Sigmoid colon (tissue), 7 donors: ENCODE results near the gene KRTAP19-3. TPM values are rescaled to one million over a fixed set of nuclear protein-coding genes. Genes with fewer than 3 reads are reported as not detected.
"Not testable (repeated sequence)": the region's sequence is repeated elsewhere in the genome, so short reads cannot be mapped to it uniquely, and the experiment has no call there.

Experiments
- DNase-seq: peaks from one replicate; pipeline ENCODE4 v3.0.0-alpha.2; 2019
- H3K27ac ChIP-seq, 4 donors: fragments of 200-600 bp; sonication (generic); one replicate each; pipeline ENCODE4 v1.5.1; 2016 to 2019; ENCODE audit warnings: mild to moderate bottlenecking in 1 of 4
- H3K27me3 ChIP-seq, 3 donors: fragments of 200-600 bp; sonication (generic); one replicate each; pipeline ENCODE4 v1.5.1; 2019; ENCODE audit warnings: mild to moderate bottlenecking in 1 of 3
- H3K36me3 ChIP-seq, 4 donors: fragments of 200-600 bp; sonication (generic); one replicate each; pipeline ENCODE4 v1.5.1; 2016 to 2019
- H3K4me1 ChIP-seq, 4 donors: fragments of 200-600 bp; sonication (generic); one replicate each; pipeline ENCODE4 v1.5.1; 2017 to 2019
- H3K4me3 ChIP-seq, 4 donors: fragments of 200-600 bp; sonication (generic); one replicate each; pipeline ENCODE4 v1.5.1; 2017 to 2019; ENCODE audit warnings: mild to moderate bottlenecking in 2 of 4, moderate library complexity in 1 of 4
- H3K9me3 ChIP-seq, 4 donors: fragments of 200-600 bp in 3 of 4; sonication (generic) in 3 of 4; one replicate each; pipeline versions ENCODE4 v1.5.1 to v1.6.1; 2013 to 2019
- CTCF ChIP-seq, 4 experiments: fragments of 450-650 bp in 3 of 4; fragments of 200-600 bp in 1 of 4; IDR thresholded peaks; one replicate each; pipeline ENCODE4 v1.5.1; 2016 to 2019; ENCODE audit warnings: antibody characterized with exemption in 4 of 4, mild to moderate bottlenecking in 3 of 4, moderate library complexity in 2 of 4
- EP300 ChIP-seq, 4 donors: sonication (generic); formaldehyde crosslinking; IDR thresholded peaks; one replicate each; pipeline ENCODE4 v1.6.1; 2017; ENCODE audit warnings: antibody characterized with exemption in 4 of 4
- POLR2A ChIP-seq, 2 donors: fragments of 450-650 bp; IDR thresholded peaks; one replicate each; pipeline ENCODE4 v1.6.1; 2016; ENCODE audit warnings: antibody characterized with exemption in 2 of 2, mild to moderate bottlenecking in 2 of 2, moderate library complexity in 2 of 2
- POLR2AphosphoS5 ChIP-seq, 4 donors: sonication (generic); formaldehyde crosslinking; IDR thresholded peaks; one replicate each; pipeline ENCODE4 v1.6.1; 2017; ENCODE audit warnings: antibody characterized with exemption in 4 of 4
- WGBS, 2 donors: extraction: QIAGEN DNeasy Blood & Tissue Kit; methylation state at CpG; one replicate each; pipeline ENCODE4 v1.1.7; 2013; 5-methylcytosine and 5-hydroxymethylcytosine counted together
- intact Hi-C: fragments of 100-400 bp; cut with DNase I; formaldehyde crosslinking; loops from one replicate; pipeline ENCODE4 v1.15.1; 2023
- polyA plus RNA-seq, 3 donors: library from polyadenylated mRNA; stranded (reverse); fragments of 200-250 nt; gene quantifications; one replicate each; pipeline ENCODE4 v1.2.3, GENCODE V29; 2013
- total RNA-seq, 4 donors: library from RNA; depleted of rRNA; stranded (reverse); fragments of >200 nt; gene quantifications; one replicate each; pipeline ENCODE4 v1.1.0, GENCODE V29; 2016
- donor health status: healthy with polysubstance abuse.
- donor health status: Bipolar disorder and iron deficiency.
- donor health status: healthy.

Gene KRTAP19-3
- total RNA-seq (not detected), polyA plus RNA-seq (not detected)

DNA sequence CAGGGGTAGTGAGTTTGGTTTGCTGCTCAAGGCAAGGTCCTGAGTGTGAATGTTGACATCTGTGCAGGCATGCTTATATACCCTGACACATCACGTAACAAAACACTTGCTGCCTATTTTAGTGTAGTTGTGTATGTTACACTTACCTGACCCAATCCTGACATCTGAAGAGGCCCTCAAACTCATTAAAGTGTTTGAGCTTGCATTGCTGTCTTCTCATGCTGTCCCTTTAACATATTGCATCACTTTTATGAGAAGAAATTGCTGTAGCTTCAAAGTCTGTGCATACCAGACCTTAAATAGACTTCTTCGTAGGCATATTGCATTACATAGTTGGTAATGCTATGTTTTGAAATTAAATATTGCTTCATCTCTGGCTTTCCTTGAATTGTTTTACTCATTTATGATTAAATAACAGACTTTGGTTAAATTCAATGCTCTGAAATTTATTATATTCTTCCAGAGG lies at the start of gene KRTAP19-3:
KRTAP19-3 (minus strand) TSS at position 51 of the 466 bp plus-strand sequence. CDS start 56 bp downstream, outside the sequence.
- H3K27ac ChIP-seq: no peak within 1 kb of the TSS
- no peak within 1 kb of the TSS for H3K4me3 ChIP-seq
- H3K9me3 ChIP-seq: peaks cover 0 to 3% (median 0%) of the 10 kb centered on the region in 4 donors
- H3K36me3 ChIP-seq: no peaks in the 10 kb centered on the region
- no peak for TF ChIP-seq POLR2A (IDR thresholded peaks at IDR 0.05)
- TF ChIP-seq EP300 (IDR thresholded peaks at IDR 0.05): no peak
- TF ChIP-seq POLR2AphosphoS5 (IDR thresholded peaks at IDR 0.05): no peak
- no peak for TF ChIP-seq CTCF (IDR thresholded peaks at IDR 0.05)
- DNase-seq: no peak
- H3K27me3 ChIP-seq: no peaks in the 10 kb centered on the region
- 81 to 92% methylated on average over 2 of the region's 2 CpGs for WGBS, 2 donors
- intact Hi-C loops: no loop called here
- H3K4me1 ChIP-seq: no peaks in the 10 kb centered on the region

DNA sequence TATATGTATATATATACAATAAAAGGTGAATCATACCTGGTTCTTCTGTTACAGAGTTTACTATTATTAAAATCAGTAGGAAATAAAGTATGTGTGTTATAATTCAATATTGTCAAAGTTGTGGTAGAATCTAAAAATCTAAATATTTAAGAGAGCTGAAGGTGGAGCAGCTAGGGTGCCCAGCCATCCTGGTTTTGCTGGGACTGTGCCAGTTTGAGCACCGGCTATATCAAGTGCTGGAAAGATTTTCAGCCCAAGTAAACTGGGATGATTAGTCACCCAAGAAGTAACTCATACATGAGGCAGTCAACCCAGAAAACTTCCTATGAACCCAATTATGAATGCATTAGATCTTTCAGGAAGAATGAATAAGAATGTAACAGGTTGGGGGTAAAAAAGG lies 27.1 kb upstream of the KRTAP19-3 start:
- intact Hi-C loops: no loop called here
- Histone ChIP-seq H3K9me3 (no peaks in the 10 kb centered on the region), H3K27ac (no peak overlapping the region), H3K27me3 (no peaks in the 10 kb centered on the region), H3K4me1 (no peaks in the 10 kb centered on the region), H3K4me3 (no peak overlapping the region), H3K36me3 (no peaks in the 10 kb centered on the region)
- no peak for TF ChIP-seq POLR2AphosphoS5 (IDR thresholded peaks at IDR 0.05)
- TF ChIP-seq EP300 (IDR thresholded peaks at IDR 0.05): no peak
- TF ChIP-seq POLR2A (IDR thresholded peaks at IDR 0.05): no peak
- no peak for TF ChIP-seq CTCF (IDR thresholded peaks at IDR 0.05)
- 86 to 88% methylated on average over 1 of the region's 1 CpG for WGBS, 2 donors
- no peak for DNase-seq

DNA sequence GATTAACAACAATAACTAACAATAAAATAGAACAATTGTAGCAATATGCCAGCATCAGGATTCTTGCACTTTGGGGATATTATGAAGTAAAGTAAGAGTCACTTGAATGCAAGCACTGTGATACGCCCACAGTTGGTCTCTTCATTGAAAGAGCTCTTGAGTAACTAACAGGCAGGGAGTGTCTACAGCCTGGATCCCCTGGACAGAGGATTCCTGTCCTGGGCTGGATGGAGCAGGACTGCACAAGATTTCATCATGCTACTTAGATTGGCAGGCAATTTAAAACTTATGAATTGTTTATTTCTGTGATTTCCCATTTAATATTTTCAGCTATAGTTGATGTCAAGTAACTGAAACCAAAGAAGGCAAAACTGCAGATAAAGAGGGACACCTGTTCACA lies 23.9 kb upstream of the KRTAP19-3 start:
- Histone ChIP-seq H3K27me3 (no peaks in the 10 kb centered on the region), H3K4me1 (no peaks in the 10 kb centered on the region), H3K9me3 (no peaks in the 10 kb centered on the region), H3K36me3 (no peaks in the 10 kb centered on the region), H3K27ac (no peak overlapping the region), H3K4me3 (no peak overlapping the region)
- WGBS, 2 donors: 70 to 84% methylated on average over 1 of the region's 1 CpG
- DNase-seq: no peak
- no peak for TF ChIP-seq CTCF (IDR thresholded peaks at IDR 0.05)
- TF ChIP-seq POLR2AphosphoS5 (IDR thresholded peaks at IDR 0.05): no peak
- no peak for TF ChIP-seq EP300 (IDR thresholded peaks at IDR 0.05)
- no peak for TF ChIP-seq POLR2A (IDR thresholded peaks at IDR 0.05)
- intact Hi-C loops: no loop called here

GRCh38 chr21:30505621-30506205 lies 13.9 kb upstream of the KRTAP19-3 start:
- H3K4me1 ChIP-seq, H3K9me3 ChIP-seq, H3K27ac ChIP-seq, DNase-seq, intact Hi-C loops, H3K27me3 ChIP-seq, H3K36me3 ChIP-seq, H3K4me3 ChIP-seq: not testable (repeated sequence)
- WGBS, 2 donors: 27 to 32% methylated on average over 4 of the region's 4 CpGs

DNA sequence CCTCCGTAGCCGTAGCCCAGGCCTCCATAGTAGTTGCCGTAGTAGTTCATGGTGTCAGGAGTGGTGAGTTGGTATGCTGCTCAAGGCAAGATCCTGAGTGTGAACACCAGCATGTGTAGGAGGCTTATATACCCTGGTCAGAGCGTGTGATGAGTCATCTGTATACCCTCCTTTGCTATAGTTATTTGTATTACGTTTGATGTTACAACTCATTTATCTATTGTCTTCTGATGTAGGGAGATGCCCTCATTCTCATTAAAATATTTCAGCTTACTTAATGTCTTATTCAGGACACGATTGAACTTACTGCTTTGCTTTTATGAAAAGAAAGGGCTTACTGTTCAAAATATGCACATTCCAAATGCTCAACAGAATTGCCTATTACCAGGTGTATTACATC lies 10.2 kb upstream of the KRTAP19-3 start, which contains the start of gene KRTAP19-5:
KRTAP19-5 (minus strand) TSS at position 101 of the 400 bp plus-strand sequence; CDS start at position 50, 51 bp downstream.
- no peak for DNase-seq
- Histone ChIP-seq H3K4me3 (no peak within 1 kb of the TSS), H3K4me1 (no peaks in the 10 kb centered on the region), H3K9me3 (peaks cover 0 to 2% (median 0%) of the 10 kb centered on the region in 4 donors), H3K27ac (no peak within 1 kb of the TSS), H3K27me3 (no peaks in the 10 kb centered on the region), H3K36me3 (no peaks in the 10 kb centered on the region)
- intact Hi-C loops: no loop called here
- WGBS, 2 donors: 84 to 85% methylated on average over 6 of the region's 6 CpGs
- no peak for TF ChIP-seq CTCF (IDR thresholded peaks at IDR 0.05)
